ENCODE results near the gene GSTM5.

DNA sequence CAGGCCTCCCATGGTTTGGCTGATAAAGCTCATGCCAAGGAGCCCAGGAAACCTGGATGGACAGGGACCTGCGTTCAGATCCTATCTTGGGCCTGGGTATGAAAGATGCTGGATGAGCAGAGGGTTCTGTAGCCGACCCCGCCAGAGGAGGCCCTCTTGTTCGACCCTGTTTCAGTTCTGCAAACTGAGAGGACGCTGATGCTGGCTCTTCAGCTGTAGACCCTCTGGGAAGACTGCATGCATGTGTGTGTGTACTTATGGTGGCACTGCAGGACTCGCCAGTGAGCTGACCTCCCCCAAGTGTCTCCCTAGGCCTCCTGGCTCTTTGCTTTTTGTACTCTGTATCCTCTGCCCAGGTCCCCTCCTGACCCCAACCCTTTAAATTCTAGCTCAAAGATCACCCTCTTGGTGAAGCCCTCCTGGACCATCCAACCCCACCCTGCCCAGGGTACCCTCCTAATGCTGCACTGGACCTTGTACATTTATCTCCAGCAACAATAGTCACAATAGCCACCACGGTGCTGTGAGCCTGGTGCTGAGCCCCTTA, 50.1 kb downstream of the GSTM5 start:
- TF ChIP-seq, protein P1, sequence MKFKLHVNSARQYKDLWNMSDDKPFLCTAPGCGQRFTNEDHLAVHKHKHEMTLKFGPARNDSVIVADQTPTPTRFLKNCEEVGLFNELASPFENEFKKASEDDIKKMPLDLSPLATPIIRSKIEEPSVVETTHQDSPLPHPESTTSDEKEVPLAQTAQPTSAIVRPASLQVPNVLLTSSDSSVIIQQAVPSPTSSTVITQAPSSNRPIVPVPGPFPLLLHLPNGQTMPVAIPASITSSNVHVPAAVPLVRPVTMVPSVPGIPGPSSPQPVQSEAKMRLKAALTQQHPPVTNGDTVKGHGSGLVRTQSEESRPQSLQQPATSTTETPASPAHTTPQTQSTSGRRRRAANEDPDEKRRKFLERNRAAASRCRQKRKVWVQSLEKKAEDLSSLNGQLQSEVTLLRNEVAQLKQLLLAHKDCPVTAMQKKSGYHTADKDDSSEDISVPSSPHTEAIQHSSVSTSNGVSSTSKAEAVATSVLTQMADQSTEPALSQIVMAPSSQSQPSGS (IDR thresholded peaks at IDR 0.05; ENCODE audit: low read length), result no peak
- TF ChIP-seq RXRA (IDR thresholded peaks at IDR 0.05; ENCODE audit: insufficient read depth, low read depth, low read length) (no peak), JUN (IDR thresholded peaks at IDR 0.05; ENCODE audit: low read depth, low read length) (no peak), TAF7 (optimal IDR thresholded peaks at IDR 0.05; ENCODE audit: borderline replicate concordance, low read depth, low read length) (no peak), EP300 (IDR thresholded peaks at IDR 0.05; ENCODE audit: borderline replicate concordance in 1 of 2, low read depth in 2 of 2, low read length in 2 of 2) (no peak)
- TF ChIP-seq, protein P2, sequence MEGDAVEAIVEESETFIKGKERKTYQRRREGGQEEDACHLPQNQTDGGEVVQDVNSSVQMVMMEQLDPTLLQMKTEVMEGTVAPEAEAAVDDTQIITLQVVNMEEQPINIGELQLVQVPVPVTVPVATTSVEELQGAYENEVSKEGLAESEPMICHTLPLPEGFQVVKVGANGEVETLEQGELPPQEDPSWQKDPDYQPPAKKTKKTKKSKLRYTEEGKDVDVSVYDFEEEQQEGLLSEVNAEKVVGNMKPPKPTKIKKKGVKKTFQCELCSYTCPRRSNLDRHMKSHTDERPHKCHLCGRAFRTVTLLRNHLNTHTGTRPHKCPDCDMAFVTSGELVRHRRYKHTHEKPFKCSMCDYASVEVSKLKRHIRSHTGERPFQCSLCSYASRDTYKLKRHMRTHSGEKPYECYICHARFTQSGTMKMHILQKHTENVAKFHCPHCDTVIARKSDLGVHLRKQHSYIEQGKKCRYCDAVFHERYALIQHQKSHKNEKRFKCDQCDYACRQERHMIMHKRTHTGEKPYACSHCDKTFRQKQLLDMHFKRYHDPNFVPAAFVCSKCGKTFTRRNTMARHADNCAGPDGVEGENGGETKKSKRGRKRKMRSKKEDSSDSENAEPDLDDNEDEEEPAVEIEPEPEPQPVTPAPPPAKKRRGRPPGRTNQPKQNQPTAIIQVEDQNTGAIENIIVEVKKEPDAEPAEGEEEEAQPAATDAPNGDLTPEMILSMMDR (IDR thresholded peaks at IDR 0.05; ENCODE audit: control extremely low read depth in 1 of 3, insufficient read depth in 1 of 3, low read depth in 1 of 3, low read length in 3 of 3), result no peak

All from H1 (cell line).